Naive B cell (primary cell): Measurements from ENCODE around the gene BORCS5. TPM values are rescaled to one million over a fixed set of nuclear protein-coding genes. Genes with fewer than 3 reads are reported as not detected.
A peak's percentile ranks its signal among the peaks of the same experiment; 100 is the strongest.

Experiments
- ATAC-seq, 2 donors: fragments of 150-1000 bp; cut with Tn5 transposase; 2 replicates each; pipeline ENCODE4 v1.10.0; 2021; ENCODE audit warnings: low read depth in 2 of 2, mild to moderate bottlenecking in 2 of 2, moderate library complexity in 2 of 2
- DNase-seq: peaks from one replicate; pipeline ENCODE4 v3.0.0; 2022
- H3K27ac Mint-ChIP-seq, 6 donors: one replicate each; pipeline ENCODE4 v1.8.0; 2020 to 2022; ENCODE audit warnings: mild to moderate bottlenecking in 6 of 6, mixed read lengths in 6 of 6, moderate library complexity in 5 of 6, inconsistent platforms in 2 of 6
- H3K27me3 Mint-ChIP-seq, 3 donors: one replicate each; pipeline ENCODE4 v1.8.0; 2021 to 2022; ENCODE audit warnings: mixed read lengths in 3 of 3, mild to moderate bottlenecking in 1 of 3
- H3K36me3 Mint-ChIP-seq, 2 donors: one replicate each; pipeline ENCODE4 v1.8.0; 2020 to 2022; ENCODE audit warnings: mixed read lengths in 2 of 2, inconsistent platforms in 1 of 2, mild to moderate bottlenecking in 1 of 2
- H3K4me1 Mint-ChIP-seq, 3 donors: one replicate each; pipeline ENCODE4 v1.8.0; 2020 to 2022; ENCODE audit warnings: mixed read lengths in 3 of 3, inconsistent platforms in 1 of 3, mild to moderate bottlenecking in 1 of 3, moderate library complexity in 1 of 3
- H3K4me3 Mint-ChIP-seq, 8 donors: one replicate each; pipeline ENCODE4 v1.8.0; 2020 to 2022; ENCODE audit warnings: mild to moderate bottlenecking in 8 of 8, mixed read lengths in 8 of 8, moderate library complexity in 8 of 8, inconsistent platforms in 2 of 8
- H3K9me3 Mint-ChIP-seq, 7 donors: one replicate each; pipeline ENCODE4 v1.8.0; 2020 to 2022; ENCODE audit warnings: mixed read lengths in 7 of 7, mild to moderate bottlenecking in 5 of 7, inconsistent platforms in 2 of 7, moderate library complexity in 1 of 7
- polyA plus RNA-seq, 6 donors: library from polyadenylated mRNA; unstranded; fragments of 300-500 nt; fragmentation: Illumina TruSeq; gene quantifications; one replicate each; pipeline ENCODE4 v1.2.3, GENCODE V29; 2021; ENCODE audit warnings: low read depth in 6 of 6

The BORCS5 gene
- polyA plus RNA-seq, 6 donors from 2014 or later = 8.3 to 43.8 (median 14.4) TPM

DNA sequence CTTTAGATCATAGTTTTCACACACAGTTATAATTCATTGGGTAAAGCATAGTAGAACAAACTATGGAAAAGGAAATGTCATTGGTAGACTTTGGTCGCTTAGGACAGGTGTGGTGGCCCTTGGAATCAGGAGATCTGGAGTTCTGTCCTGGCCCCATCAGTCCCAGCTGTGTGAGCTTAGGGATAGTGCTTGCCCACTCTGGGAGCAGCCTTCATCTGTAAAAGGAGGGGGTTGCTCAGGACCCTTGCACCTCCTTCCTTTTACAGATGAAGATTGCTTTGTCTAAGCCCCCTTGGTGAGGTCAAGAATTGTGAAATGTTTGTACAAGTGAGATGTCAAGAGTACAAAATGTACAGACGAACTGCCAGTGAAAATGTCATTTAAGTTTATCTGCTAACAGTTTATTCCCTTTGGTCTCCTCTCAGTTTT, 93.2 kb downstream of the BORCS5 start:
- H3K27ac Mint-ChIP-seq = no peak overlapping the region
- ATAC-seq (no peak), DNase-seq (no peak)
- no peak overlapping the region for H3K4me3 Mint-ChIP-seq
- H3K4me1 Mint-ChIP-seq = peaks cover 0 to 7% (median 0%) of the 10 kb centered on the region in 3 donors
- H3K9me3 Mint-ChIP-seq = no peaks in the 10 kb centered on the region
- no peaks in the 10 kb centered on the region for H3K27me3 Mint-ChIP-seq
- H3K36me3 Mint-ChIP-seq = peaks cover 0 to 13% of the 10 kb centered on the region in 2 donors

DNA sequence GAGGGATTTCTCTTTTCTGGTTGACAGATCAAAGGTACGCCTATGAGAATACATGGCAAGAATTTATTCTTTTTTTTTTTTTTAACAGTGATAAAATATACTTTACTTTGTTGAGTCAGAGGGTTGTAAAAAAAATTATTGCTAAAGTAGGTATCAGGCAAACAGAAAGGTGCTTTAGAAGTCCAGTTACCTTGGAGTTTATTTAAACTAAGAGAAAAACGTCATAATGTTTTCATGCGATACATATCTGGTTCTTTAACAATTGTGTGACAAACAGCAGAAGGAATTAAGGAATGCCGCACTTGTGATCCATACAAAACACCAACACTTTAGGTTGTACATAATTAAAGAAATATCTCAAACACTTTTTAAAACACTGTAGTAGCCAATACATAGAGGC, 94.2 kb downstream of the BORCS5 start:
- Mint-ChIP-seq H3K36me3 (peaks cover 0 to 13% of the 10 kb centered on the region in 2 donors), H3K27ac (no peak overlapping the region), H3K4me1 (peaks cover 0 to 7% (median 0%) of the 10 kb centered on the region in 3 donors), H3K4me3 (no peak overlapping the region), H3K9me3 (no peaks in the 10 kb centered on the region), H3K27me3 (no peaks in the 10 kb centered on the region)
- no peak for ATAC-seq
- DNase-seq = no peak

DNA sequence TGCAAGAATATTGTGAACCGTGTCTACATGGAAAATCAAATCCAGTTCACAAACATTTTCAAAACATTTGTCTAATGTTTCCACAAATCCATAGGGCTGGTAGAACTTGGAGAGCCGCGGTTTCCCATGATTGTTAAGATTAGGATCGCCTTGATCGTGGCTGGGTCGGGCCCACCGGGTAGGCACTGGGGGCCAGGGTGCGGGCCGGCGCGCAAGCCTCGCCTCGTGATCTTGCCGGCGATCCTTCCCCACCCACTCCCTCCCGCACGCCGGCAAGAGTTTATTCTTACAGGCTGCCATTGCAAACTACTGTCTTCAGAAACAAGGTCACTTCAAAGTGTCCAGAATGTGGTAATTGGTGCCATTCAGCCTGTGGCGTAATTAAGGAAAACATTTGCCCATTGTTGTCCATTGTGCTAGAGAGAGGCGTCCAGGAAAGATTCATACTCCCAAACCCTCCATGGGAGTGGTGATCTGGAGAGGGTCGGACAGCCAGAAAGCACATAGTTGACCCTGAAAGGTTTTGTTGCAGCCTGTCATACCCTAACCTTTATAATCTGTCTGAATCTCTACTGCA, 95.5 kb downstream of the BORCS5 start:
- no peak for DNase-seq
- peaks cover 0 to 1% (median 0%) of the 10 kb centered on the region in 3 donors for H3K4me1 Mint-ChIP-seq
- no peaks in the 10 kb centered on the region for H3K27me3 Mint-ChIP-seq
- H3K27ac Mint-ChIP-seq = peak overlapping the region in 1 of 6 donors; percentile 22
- ATAC-seq = no peak
- H3K36me3 Mint-ChIP-seq = peaks cover 0 to 6% of the 10 kb centered on the region in 2 donors
- H3K4me3 Mint-ChIP-seq = no peak overlapping the region
- no peaks in the 10 kb centered on the region for H3K9me3 Mint-ChIP-seq

DNA sequence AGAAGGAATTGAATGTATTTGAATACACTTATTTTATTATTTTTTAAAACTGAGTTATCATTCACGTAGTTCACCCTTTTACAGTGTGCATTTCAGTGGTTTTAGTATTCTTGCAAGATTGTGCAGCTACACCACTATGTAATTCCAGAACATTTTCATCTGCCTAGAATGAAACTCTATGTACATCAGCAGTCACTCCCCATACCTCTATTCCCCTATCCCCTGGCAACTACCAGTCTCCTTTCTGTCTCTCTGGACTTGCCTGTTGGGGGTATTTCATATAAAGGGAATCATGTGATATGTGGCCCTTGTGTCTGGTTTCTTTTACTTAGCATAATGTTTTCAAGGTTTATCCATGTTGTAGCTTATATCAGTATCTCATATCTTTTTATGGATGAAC, 96.8 kb downstream of the BORCS5 start:
- no peaks in the 10 kb centered on the region for H3K9me3 Mint-ChIP-seq
- H3K27me3 Mint-ChIP-seq = no peaks in the 10 kb centered on the region
- DNase-seq = no peak
- ATAC-seq = no peak
- no peaks in the 10 kb centered on the region for H3K4me1 Mint-ChIP-seq
- H3K4me3 Mint-ChIP-seq = no peak overlapping the region
- H3K36me3 Mint-ChIP-seq = peaks cover 0 to 6% of the 10 kb centered on the region in 2 donors
- H3K27ac Mint-ChIP-seq = no peak overlapping the region

DNA sequence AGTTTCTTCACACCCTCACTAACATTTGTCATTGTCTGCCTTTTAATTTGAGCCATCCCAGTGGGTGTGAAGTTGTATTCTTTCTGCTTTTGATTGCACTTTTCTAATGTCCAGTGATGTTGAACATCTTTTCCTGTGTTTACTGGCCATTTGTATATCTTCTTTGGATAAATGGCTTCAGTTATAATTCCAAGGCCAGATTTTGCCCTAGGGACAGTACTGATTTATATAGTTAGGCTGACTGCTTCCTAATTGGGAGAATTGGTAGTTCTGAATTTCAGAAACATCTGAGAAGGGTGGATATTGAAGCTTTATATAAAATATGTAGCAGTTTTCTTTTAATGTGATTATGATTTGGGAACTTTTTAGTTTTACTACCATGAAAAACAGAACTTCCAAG, 97.4 kb downstream of the BORCS5 start:
- H3K27ac Mint-ChIP-seq = no peak overlapping the region
- H3K36me3 Mint-ChIP-seq = peaks cover 0 to 6% of the 10 kb centered on the region in 2 donors
- DNase-seq (no peak), ATAC-seq (no peak)
- H3K27me3 Mint-ChIP-seq = no peaks in the 10 kb centered on the region
- no peaks in the 10 kb centered on the region for H3K9me3 Mint-ChIP-seq
- no peak overlapping the region for H3K4me3 Mint-ChIP-seq
- H3K4me1 Mint-ChIP-seq = no peaks in the 10 kb centered on the region

DNA sequence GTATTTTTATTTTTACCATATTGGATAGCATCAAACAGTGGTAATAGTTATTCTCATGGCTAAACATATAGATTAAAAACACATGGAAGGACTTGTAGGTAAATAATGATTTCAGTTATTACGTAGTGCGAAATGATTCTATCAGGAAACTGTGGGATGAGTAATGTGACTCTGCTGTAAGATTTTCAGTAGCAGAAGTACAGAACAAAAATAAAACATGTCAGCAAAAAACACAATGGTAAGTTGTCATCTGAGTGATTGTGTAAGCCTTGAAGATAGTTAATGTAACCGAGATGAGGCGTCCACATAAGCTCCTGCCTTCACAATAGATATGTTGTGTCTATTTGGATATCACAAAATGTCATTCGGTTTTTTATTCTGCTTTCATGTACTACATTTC, 99.8 kb downstream of the BORCS5 start:
- Mint-ChIP-seq H3K4me3 (no peak overlapping the region), H3K27ac (no peak overlapping the region), H3K27me3 (no peaks in the 10 kb centered on the region), H3K36me3 (peaks cover 0 to 3% of the 10 kb centered on the region in 2 donors), H3K4me1 (no peaks in the 10 kb centered on the region), H3K9me3 (no peaks in the 10 kb centered on the region)
- ATAC-seq (no peak), DNase-seq (no peak)

DNA sequence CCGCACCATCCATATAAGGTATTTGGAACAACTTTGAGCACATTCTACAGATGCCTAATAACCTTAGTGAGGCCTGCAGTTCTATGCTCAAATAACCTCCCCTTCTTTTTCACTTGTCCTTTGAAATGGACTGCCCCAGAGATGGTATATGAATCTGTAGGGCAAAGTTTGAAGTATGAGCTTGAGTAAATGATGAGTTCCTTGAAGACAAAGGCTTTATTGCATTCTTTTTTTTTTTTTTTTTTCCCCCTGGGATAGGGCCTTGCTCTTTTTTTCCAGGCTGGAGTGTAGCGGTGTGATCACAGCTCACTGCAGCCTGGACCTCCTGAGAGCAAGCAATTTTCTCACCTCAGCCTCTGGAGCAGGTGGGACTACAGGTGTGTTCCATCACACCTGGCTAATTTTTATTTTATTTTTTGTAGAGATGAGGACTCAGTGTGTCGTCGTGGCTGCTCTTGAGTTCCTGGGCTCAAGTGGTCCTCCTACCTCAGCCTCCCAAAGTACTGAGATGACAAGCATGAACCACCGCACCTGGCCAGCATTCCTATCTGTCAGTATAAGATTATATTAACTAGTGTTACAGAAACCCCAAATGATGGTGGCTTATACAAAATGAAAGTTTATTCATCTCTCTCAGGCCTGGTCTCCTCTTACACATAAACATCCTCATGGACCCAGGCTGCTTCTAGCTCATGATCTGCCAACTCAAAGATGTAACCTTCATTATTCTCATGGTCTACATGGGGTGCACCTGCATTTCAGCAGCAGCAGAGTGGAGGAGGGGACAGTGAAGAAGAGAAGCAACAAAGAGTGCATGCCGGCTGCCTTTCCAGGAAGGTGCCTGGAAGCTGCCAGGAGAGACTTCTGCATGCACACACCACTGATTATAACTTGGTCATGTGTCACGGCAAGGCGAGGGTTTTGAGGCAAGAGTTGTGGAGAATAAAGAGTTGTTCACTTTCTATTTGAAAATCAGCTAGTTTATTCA, 104.4 kb downstream of the BORCS5 start:
- H3K4me3 Mint-ChIP-seq = no peak overlapping the region

DNA sequence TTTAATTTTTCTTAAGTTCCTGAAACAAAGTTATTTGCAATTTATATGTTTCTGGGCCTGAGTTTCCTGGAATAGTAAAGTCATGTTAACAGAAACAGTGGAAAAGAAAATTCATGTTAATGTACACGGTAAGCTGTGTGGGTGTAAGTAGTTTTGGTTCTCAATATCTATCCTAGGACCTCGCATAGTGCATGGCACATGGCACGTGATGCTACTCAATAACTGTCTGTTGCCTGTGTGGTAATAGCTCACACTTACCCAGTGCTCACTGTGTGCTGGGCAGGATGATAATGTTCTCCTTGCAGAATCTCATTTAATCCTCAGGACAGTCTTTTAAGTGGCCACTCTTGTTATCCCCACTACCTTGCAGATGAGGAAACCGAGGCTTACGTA, 105.0 kb downstream of the BORCS5 start:
- no peaks in the 10 kb centered on the region for H3K9me3 Mint-ChIP-seq
- ATAC-seq = no peak
- DNase-seq = no peak
- no peak overlapping the region for H3K27ac Mint-ChIP-seq
- H3K4me3 Mint-ChIP-seq = no peak overlapping the region
- H3K36me3 Mint-ChIP-seq = peaks cover 0 to 13% of the 10 kb centered on the region in 2 donors
- H3K27me3 Mint-ChIP-seq = no peaks in the 10 kb centered on the region
- peaks cover 0 to 6% (median 2%) of the 10 kb centered on the region in 3 donors for H3K4me1 Mint-ChIP-seq

More for the DNA sequence above, 104.4 kb downstream of the BORCS5 start:
- ATAC-seq = no peak
- H3K27me3 Mint-ChIP-seq = no peaks in the 10 kb centered on the region
- DNase-seq = no peak
- no peak overlapping the region for H3K27ac Mint-ChIP-seq
- no peaks in the 10 kb centered on the region for H3K9me3 Mint-ChIP-seq
- H3K4me1 Mint-ChIP-seq = peaks cover 0 to 6% (median 2%) of the 10 kb centered on the region in 3 donors
- peaks cover 0 to 10% of the 10 kb centered on the region in 2 donors for H3K36me3 Mint-ChIP-seq

DNA sequence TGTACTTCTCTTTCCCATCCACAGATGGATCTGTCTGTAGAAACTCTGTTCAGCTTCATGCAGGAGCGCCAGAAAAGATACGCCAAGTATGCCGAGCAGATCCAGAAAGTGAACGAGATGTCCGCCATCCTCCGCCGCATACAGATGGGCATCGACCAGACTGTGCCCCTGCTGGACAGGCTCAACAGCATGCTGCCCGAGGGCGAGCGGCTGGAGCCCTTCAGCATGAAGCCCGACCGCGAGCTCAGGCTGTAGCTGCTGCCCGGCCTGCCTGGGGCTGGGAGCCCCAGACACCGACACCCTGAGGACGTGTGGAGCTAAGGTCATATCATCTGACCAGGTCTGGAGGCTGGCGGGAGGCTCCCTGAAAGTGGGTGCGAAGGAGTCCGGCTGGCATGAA, 108.6 kb downstream of the BORCS5 start:
- no peak overlapping the region for H3K4me3 Mint-ChIP-seq
- peaks cover 0 to 10% (median 2%) of the 10 kb centered on the region in 3 donors for H3K4me1 Mint-ChIP-seq
- peaks cover 0 to 1% (median 0%) of the 10 kb centered on the region in 7 donors for H3K9me3 Mint-ChIP-seq
- DNase-seq (no peak), ATAC-seq (no peak)
- H3K27ac Mint-ChIP-seq = no peak overlapping the region
- peaks cover 17 to 23% of the 10 kb centered on the region in 2 donors for H3K36me3 Mint-ChIP-seq
- no peaks in the 10 kb centered on the region for H3K27me3 Mint-ChIP-seq

DNA sequence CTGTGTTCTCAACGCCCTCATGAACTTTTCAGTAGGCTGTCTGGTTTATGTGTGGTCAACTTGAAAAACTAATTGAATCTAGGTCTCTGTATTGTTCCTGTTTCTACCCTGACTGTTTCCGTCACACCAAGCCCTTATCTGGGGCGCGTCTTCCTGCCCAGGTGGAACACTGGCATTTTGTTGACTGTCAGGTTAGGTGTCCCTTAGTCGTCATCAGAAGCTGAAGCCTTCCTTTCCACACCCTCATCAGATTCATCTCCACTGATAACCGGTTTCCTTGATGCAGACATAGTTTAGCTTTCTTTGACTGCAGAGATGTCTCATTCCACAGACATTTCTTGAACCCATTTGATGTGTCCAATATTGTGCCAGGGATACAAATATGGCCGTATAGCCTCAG, 109.3 kb downstream of the BORCS5 start:
- H3K27ac Mint-ChIP-seq = no peak overlapping the region
- H3K4me1 Mint-ChIP-seq = peaks cover 0 to 16% (median 2%) of the 10 kb centered on the region in 3 donors
- H3K9me3 Mint-ChIP-seq = peaks cover 0 to 1% (median 0%) of the 10 kb centered on the region in 7 donors
- peaks cover 21 to 30% of the 10 kb centered on the region in 2 donors for H3K36me3 Mint-ChIP-seq
- ATAC-seq = peak; percentile 37 to 66
- no peaks in the 10 kb centered on the region for H3K27me3 Mint-ChIP-seq
- no peak for DNase-seq
- H3K4me3 Mint-ChIP-seq = no peak overlapping the region

DNA sequence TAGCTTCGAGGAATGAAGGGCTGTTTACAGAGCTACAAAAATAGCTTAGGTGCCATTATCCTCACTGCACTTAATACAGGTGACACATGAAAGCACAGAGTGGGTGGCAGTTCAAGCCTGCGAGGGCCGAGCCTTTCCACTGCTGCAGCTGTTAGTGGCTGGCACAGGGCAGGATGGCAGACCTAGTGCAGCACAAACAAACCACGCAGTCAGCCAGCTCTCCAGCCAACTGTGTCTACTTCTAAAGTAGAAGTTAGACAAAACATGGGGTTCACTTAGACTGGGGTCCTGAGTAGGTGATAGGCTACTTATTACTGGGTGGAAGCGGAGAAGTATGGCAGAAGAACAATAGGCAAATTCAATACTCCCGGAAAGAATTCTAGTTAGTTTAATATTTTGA, 110.4 kb downstream of the BORCS5 start:
- H3K36me3 Mint-ChIP-seq = peaks cover 21 to 27% of the 10 kb centered on the region in 2 donors
- H3K4me1 Mint-ChIP-seq = peaks cover 0 to 17% (median 2%) of the 10 kb centered on the region in 3 donors
- ATAC-seq (no peak), DNase-seq (no peak)
- peaks cover 0 to 1% (median 0%) of the 10 kb centered on the region in 7 donors for H3K9me3 Mint-ChIP-seq
- no peak overlapping the region for H3K4me3 Mint-ChIP-seq
- H3K27ac Mint-ChIP-seq = no peak overlapping the region
- no peaks in the 10 kb centered on the region for H3K27me3 Mint-ChIP-seq

DNA sequence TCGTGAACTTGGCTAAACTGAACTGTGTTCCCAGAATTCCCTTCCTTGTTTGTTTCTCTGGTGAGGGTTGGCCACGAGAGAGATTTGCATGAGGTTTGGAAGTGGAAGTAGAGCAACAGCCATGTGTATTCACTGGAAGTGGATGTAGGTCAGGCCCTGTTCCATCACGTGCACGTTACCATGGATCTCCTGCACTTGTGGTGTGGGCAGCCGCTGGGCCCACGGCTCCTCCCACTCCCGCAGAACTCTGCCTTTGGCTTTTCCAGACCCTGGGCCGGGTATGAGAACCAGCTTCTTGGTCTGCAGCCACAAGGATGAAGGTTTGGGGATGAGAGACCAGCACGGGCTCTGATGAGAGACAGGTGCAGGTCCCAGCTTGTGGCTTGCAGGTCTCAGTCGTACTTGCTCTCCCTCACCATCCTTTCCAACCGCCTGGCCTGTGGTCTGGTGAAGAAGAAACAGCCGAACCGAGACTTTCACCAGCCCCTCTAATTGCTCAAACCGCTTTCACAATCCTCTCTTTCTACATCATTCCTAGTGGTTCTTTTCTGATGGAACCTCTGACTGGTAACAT, 110.9 kb downstream of the BORCS5 start:
- ATAC-seq (no peak), DNase-seq (no peak)
- Mint-ChIP-seq H3K4me3 (no peak overlapping the region), H3K27me3 (no peaks in the 10 kb centered on the region), H3K9me3 (peaks cover 0 to 1% (median 0%) of the 10 kb centered on the region in 7 donors), H3K36me3 (peaks cover 21 to 27% of the 10 kb centered on the region in 2 donors), H3K4me1 (peaks cover 0 to 17% (median 2%) of the 10 kb centered on the region in 3 donors), H3K27ac (peak overlapping the region in 1 of 6 donors; percentile 73)

DNA sequence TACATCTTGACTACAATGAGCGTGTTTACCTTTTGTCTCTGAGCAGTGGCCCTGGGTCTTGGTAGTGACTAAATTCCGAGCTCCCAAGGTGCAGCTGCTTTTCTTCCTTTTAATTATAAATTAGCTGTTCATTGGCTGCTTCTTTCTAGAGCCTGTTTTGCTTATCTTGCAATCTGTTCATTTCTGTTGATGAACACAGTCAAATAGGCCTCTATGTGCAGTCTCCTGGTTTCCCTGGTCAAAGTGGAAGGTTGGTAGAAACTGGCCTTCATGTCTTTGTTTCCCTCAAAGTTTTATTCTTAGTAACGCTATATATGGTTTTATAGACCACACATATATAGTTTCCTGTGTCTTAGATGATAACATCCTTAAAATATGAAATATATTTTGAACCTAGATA, 111.7 kb downstream of the BORCS5 start:
- peaks cover 0 to 17% (median 2%) of the 10 kb centered on the region in 3 donors for H3K4me1 Mint-ChIP-seq
- peaks cover 0 to 1% (median 0%) of the 10 kb centered on the region in 7 donors for H3K9me3 Mint-ChIP-seq
- H3K27me3 Mint-ChIP-seq = no peaks in the 10 kb centered on the region
- ATAC-seq (no peak), DNase-seq (no peak)
- H3K4me3 Mint-ChIP-seq = no peak overlapping the region
- H3K36me3 Mint-ChIP-seq = peaks cover 29 to 32% of the 10 kb centered on the region in 2 donors
- no peak overlapping the region for H3K27ac Mint-ChIP-seq
